IMR-90 (cell line): Measurements from ENCODE around the gene CBL.

Experiments
- CEBPB ChIP-seq: IDR thresholded peaks from 2 replicates; pipeline ENCODE4 v1.6.1; 2012; ENCODE audit warnings: low read depth, low read length, improper control_type of control experiment
- ELK1 ChIP-seq: fragments of 150-350 bp; IDR thresholded peaks from 2 replicates; pipeline ENCODE4 v1.6.1; 2016; ENCODE audit warnings: low read depth, mild to moderate bottlenecking, low read length, moderate library complexity, borderline replicate concordance
- FOS ChIP-seq: fragments of 150-350 bp; IDR thresholded peaks from 2 replicates; pipeline ENCODE4 v1.6.1; 2016; ENCODE audit warnings: low read depth, low read length
- POLR2A ChIP-seq: IDR thresholded peaks from 2 replicates; pipeline ENCODE4 v1.6.1; 2012; ENCODE audit warnings: mild to moderate bottlenecking, low read depth, low read length

- no peak for TF ChIP-seq POLR2A
- no peak for TF ChIP-seq CEBPB
- TF ChIP-seq ELK1: no peak
- no peak for TF ChIP-seq FOS
Measured at GRCh38 chr11:119356349-119357031, 150.4 kb downstream of the CBL start.
